ENCODE results near the gene SH3BGRL. TPM values are rescaled to one million over a fixed set of nuclear protein-coding genes. Genes with fewer than 3 reads are reported as not detected.
A peak's percentile ranks its signal among the peaks of the same experiment; 100 is the strongest.

Gene SH3BGRL
- total RNA-seq, 1 donor from 2014 or later, result 166 TPM

- Mint-ChIP-seq H3K9me3 (ENCODE audit: unreplicated experiment) (peaks cover 14% of the 10 kb centered on the region), H3K27me3 (ENCODE audit: unreplicated experiment) (no peaks in the 10 kb centered on the region), H3K36me3 (ENCODE audit: unreplicated experiment) (peaks cover 3% of the 10 kb centered on the region), H3K27ac (ENCODE audit: unreplicated experiment) (peak overlapping the region; percentile 96), H3K4me1 (ENCODE audit: unreplicated experiment) (peaks cover 23% of the 10 kb centered on the region), H3K4me3 (ENCODE audit: unreplicated experiment) (peak overlapping the region; percentile 96)
- DNase-seq (ENCODE audit: extremely low spot score, unreplicated experiment), result no peak
- no peak for TF ChIP-seq CTCF (IDR thresholded peaks at IDR 0.05)
These were observed 831 bp upstream of the SH3BGRL start for GRCh38 chrX:81201071-81201470.

- Mint-ChIP-seq H3K36me3 (ENCODE audit: unreplicated experiment) (peaks cover 3% of the 10 kb centered on the region), H3K9me3 (ENCODE audit: unreplicated experiment) (peaks cover 17% of the 10 kb centered on the region), H3K4me3 (ENCODE audit: unreplicated experiment) (peak overlapping the region; percentile 96), H3K4me1 (ENCODE audit: unreplicated experiment) (peaks cover 23% of the 10 kb centered on the region), H3K27ac (ENCODE audit: unreplicated experiment) (peak overlapping the region; percentile 96), H3K27me3 (ENCODE audit: unreplicated experiment) (no peaks in the 10 kb centered on the region)
- no peak for DNase-seq (ENCODE audit: extremely low spot score, unreplicated experiment)
- no peak for TF ChIP-seq CTCF (IDR thresholded peaks at IDR 0.05)
These were observed 536 bp downstream of the SH3BGRL start for GRCh38 chrX:81202456-81202819.

- TF ChIP-seq CTCF (IDR thresholded peaks at IDR 0.05), result no peak
- Mint-ChIP-seq H3K36me3 (ENCODE audit: unreplicated experiment) (peaks cover 3% of the 10 kb centered on the region), H3K4me1 (ENCODE audit: unreplicated experiment) (peaks cover 23% of the 10 kb centered on the region), H3K27ac (ENCODE audit: unreplicated experiment) (peak overlapping the region; percentile 96), H3K4me3 (ENCODE audit: unreplicated experiment) (peak overlapping the region; percentile 96), H3K27me3 (ENCODE audit: unreplicated experiment) (no peaks in the 10 kb centered on the region), H3K9me3 (ENCODE audit: unreplicated experiment) (peaks cover 14% of the 10 kb centered on the region)
- DNase-seq (ENCODE audit: extremely low spot score, unreplicated experiment), result no peak
These were observed 1.0 kb downstream of the SH3BGRL start for GRCh38 chrX:81202943-81203342.

GRCh38 chrX:81205551-81205950 is 3.6 kb downstream of the SH3BGRL start:
- Mint-ChIP-seq H3K36me3 (ENCODE audit: unreplicated experiment) (peaks cover 6% of the 10 kb centered on the region), H3K27ac (ENCODE audit: unreplicated experiment) (no peak overlapping the region), H3K9me3 (ENCODE audit: unreplicated experiment) (peaks cover 15% of the 10 kb centered on the region), H3K4me3 (ENCODE audit: unreplicated experiment) (no peak overlapping the region), H3K27me3 (ENCODE audit: unreplicated experiment) (no peaks in the 10 kb centered on the region), H3K4me1 (ENCODE audit: unreplicated experiment) (peaks cover 25% of the 10 kb centered on the region)
- no peak for DNase-seq (ENCODE audit: extremely low spot score, unreplicated experiment)
- TF ChIP-seq CTCF (IDR thresholded peaks at IDR 0.05), result no peak

GRCh38 chrX:81206476-81206875 is 4.6 kb downstream of the SH3BGRL start:
- Mint-ChIP-seq H3K27me3 (ENCODE audit: unreplicated experiment) (no peaks in the 10 kb centered on the region), H3K27ac (ENCODE audit: unreplicated experiment) (no peak overlapping the region), H3K4me3 (ENCODE audit: unreplicated experiment) (no peak overlapping the region), H3K9me3 (ENCODE audit: unreplicated experiment) (peaks cover 18% of the 10 kb centered on the region), H3K36me3 (ENCODE audit: unreplicated experiment) (peaks cover 9% of the 10 kb centered on the region), H3K4me1 (ENCODE audit: unreplicated experiment) (peaks cover 22% of the 10 kb centered on the region)
- DNase-seq (ENCODE audit: extremely low spot score, unreplicated experiment), result no peak
- TF ChIP-seq CTCF (IDR thresholded peaks at IDR 0.05), result no peak
